HepG2 (cell line): ENCODE measurements around the gene ABCC5. TPM values are rescaled to one million over a fixed set of nuclear protein-coding genes. Genes with fewer than 3 reads are reported as not detected.
A peak's percentile ranks its signal among the peaks of the same experiment; 100 is the strongest.

Source experiments
- BHLHE40 ChIP-seq: IDR thresholded peaks from 2 replicates; pipeline ENCODE4 v1.6.1; 2011; ENCODE audit warnings: low read length, improper control_type of control experiment
- CBX2 ChIP-seq, 2 experiments: fragments of 200-600 bp in 1 of 2; sonication (generic); formaldehyde crosslinking in 1 of 2; IDR thresholded peaks; 2 replicates each; pipeline versions ENCODE4 v1.7.0 to v1.8.1; 2018 to 2022; ENCODE audit warnings: low read depth in 2 of 2, low read length in 1 of 2, mild to moderate bottlenecking in 1 of 2, missing genetic modification reagents in 1 of 2
- FOXK1 ChIP-seq: sonication (generic); formaldehyde crosslinking; IDR thresholded peaks from 2 replicates; pipeline ENCODE4 v1.4.0; 2020; ENCODE audit warnings: low read depth, missing genetic modification reagents, borderline replicate concordance
- GABPA ChIP-seq, 2 experiments: IDR thresholded peaks; 2 replicates each; pipeline ENCODE4 v1.6.1; 2011 to 2016; ENCODE audit warnings: low read depth in 2 of 2, low read length in 1 of 2, missing biosample characterization in 1 of 2, missing genetic modification characterization in 1 of 2
- HMGA1 ChIP-seq: sonication (generic); formaldehyde crosslinking; conservative IDR thresholded peaks from 2 replicates; pipeline ENCODE4 v1.4.0; 2020; ENCODE audit warnings: missing genetic modification reagents
- KAT8 ChIP-seq: IDR thresholded peaks from 2 replicates; pipeline ENCODE4 v1.6.1; 2016; ENCODE audit warnings: missing genetic modification reagents, missing compliant biosample characterization
- KDM5B ChIP-seq: sonication (generic); formaldehyde crosslinking; IDR thresholded peaks from 2 replicates; pipeline ENCODE4 v1.4.0; 2020; ENCODE audit warnings: missing genetic modification reagents, mild to moderate bottlenecking, borderline replicate concordance
- KDM6A ChIP-seq: IDR thresholded peaks from 2 replicates; pipeline ENCODE4 v1.6.1; 2016; ENCODE audit warnings: low read depth
- MEIS2 ChIP-seq: sonication (generic); formaldehyde crosslinking; IDR thresholded peaks from 2 replicates; pipeline ENCODE4 v1.9.0; 2021; ENCODE audit warnings: mild to moderate bottlenecking, missing genetic modification reagents
- NFIB ChIP-seq: sonication (generic); formaldehyde crosslinking; IDR thresholded peaks from 2 replicates; pipeline ENCODE4 v1.9.0; 2021; ENCODE audit warnings: missing genetic modification reagents, mild to moderate bottlenecking, borderline replicate concordance
- PAF1 ChIP-seq: IDR thresholded peaks from 2 replicates; pipeline ENCODE4 v1.6.1; 2016; ENCODE audit warnings: missing genetic modification reagents, missing compliant biosample characterization
- PAWR ChIP-seq: sonication (generic); formaldehyde crosslinking; IDR thresholded peaks from 2 replicates; pipeline ENCODE4 v1.4.0; 2020; ENCODE audit warnings: missing genetic modification reagents, mild to moderate bottlenecking, borderline replicate concordance
- SIN3A ChIP-seq: IDR thresholded peaks from 2 replicates; pipeline ENCODE4 v1.6.1; 2011; ENCODE audit warnings: low read depth, mild to moderate bottlenecking, control low read depth, low read length, borderline replicate concordance
- SNAI1 ChIP-seq: sonication (generic); formaldehyde crosslinking; IDR thresholded peaks from 2 replicates; pipeline ENCODE4 v1.5.0; 2020; ENCODE audit warnings: mild to moderate bottlenecking, missing genetic modification reagents, borderline replicate concordance
- SNRNP70 ChIP-seq: fragments of 200-400 bp; formaldehyde crosslinking; IDR thresholded peaks from 2 replicates; pipeline ENCODE4 v1.6.1; 2017; ENCODE audit warnings: mild to moderate bottlenecking, low read depth, low read length, moderate library complexity
- SRSF1 ChIP-seq: fragments of 200-400 bp; formaldehyde crosslinking; optimal IDR thresholded peaks from 2 replicates; pipeline ENCODE3; 2017; ENCODE audit warnings: mild to moderate bottlenecking, low read depth, low read length, moderate library complexity
- TFDP2 ChIP-seq: sonication (generic); formaldehyde crosslinking; IDR thresholded peaks from 2 replicates; pipeline ENCODE4 v1.4.0; 2020; ENCODE audit warnings: missing genetic modification reagents
- ZEB1 ChIP-seq: IDR thresholded peaks from 2 replicates; pipeline ENCODE4 v1.6.1; 2012; ENCODE audit warnings: mild to moderate bottlenecking, low read depth, inconsistent platforms; ENCODE audit not compliant: insufficient replicate concordance
- ZMAT5 ChIP-seq: sonication (generic); formaldehyde crosslinking; IDR thresholded peaks from 2 replicates; pipeline ENCODE4 v1.5.0; 2020; ENCODE audit warnings: mild to moderate bottlenecking, low read depth, missing genetic modification reagents, borderline replicate concordance
- ZNF20 ChIP-seq: sonication (generic); formaldehyde crosslinking; IDR thresholded peaks from 2 replicates; pipeline ENCODE4 v1.4.0; 2020; ENCODE audit warnings: mild to moderate bottlenecking, moderate library complexity, missing genetic modification reagents
- ZNF431 ChIP-seq: sonication (generic); formaldehyde crosslinking; IDR thresholded peaks from 2 replicates; pipeline ENCODE4 v1.9.0; 2022; ENCODE audit warnings: missing genetic modification reagents, low read depth, mild to moderate bottlenecking, borderline replicate concordance
- ZNF510 ChIP-seq: sonication (generic); formaldehyde crosslinking; IDR thresholded peaks from 2 replicates; pipeline ENCODE4 v1.4.0; 2020; ENCODE audit warnings: low read depth, mild to moderate bottlenecking, missing genetic modification reagents
- ZNF614 ChIP-seq: IDR thresholded peaks from 2 replicates; pipeline ENCODE4 v1.6.1; 2018; ENCODE audit warnings: missing biosample characterization, missing genetic modification reagents, inconsistent platforms, borderline replicate concordance
- ZNF7 ChIP-seq: IDR thresholded peaks from 2 replicates; pipeline ENCODE4 v1.6.1; 2016; ENCODE audit warnings: missing biosample characterization, missing genetic modification reagents
- ZNF773 ChIP-seq: sonication (generic); formaldehyde crosslinking; IDR thresholded peaks from 2 replicates; pipeline ENCODE4 v1.4.0; 2020; ENCODE audit warnings: missing genetic modification reagents, borderline replicate concordance
- polyA plus RNA-seq, 8 experiments: library from polyadenylated mRNA; depleted of rRNA in 3 of 8; stranded (reverse) in 7 of 8; unstranded in 1 of 8; fragments of >200 nt; fragmentation: Illumina TruSeq in 4 of 8; extraction: Trizol in 4 of 8; gene quantifications; 2 replicates each; pipeline versions ENCODE4 v1.2.1 to v1.2.3, GENCODE V29; 2011 to 2016; ENCODE audit warnings: low read depth in 4 of 8, missing spikeins in 1 of 8, mixed read lengths in 1 of 8; ENCODE audit not compliant: insufficient read depth in 1 of 8
- total RNA-seq, 5 experiments: library from RNA; depleted of rRNA; stranded (reverse); fragments of >200 nt; fragmentation: Illumina TruSeq; extraction: Trizol; gene quantifications; 2 replicates each; pipeline ENCODE4 v1.2.3, GENCODE V29; 2016; ENCODE audit warnings: low read depth in 1 of 5

Gene ABCC5
- total and polyA plus RNA-seq, 2 of the 13 experiments (the other 11 are each of a cell fraction or from before 2014, with no cell fraction given), result 12.5 to 12.7 TPM

- TF ChIP-seq PAWR (CRISPR knock-in tag) (no peak), FOXK1 (CRISPR knock-in tag) (peak; percentile 97), MEIS2 (CRISPR knock-in tag) (peak; percentile 75), ZNF773 (CRISPR knock-in tag) (peak; percentile 81; the same call in 1 of the 2 replicates), ZNF431 (no peak), NFIB (CRISPR knock-in tag) (no peak), PAF1 (CRISPR knock-in tag) (no peak), ZNF510 (CRISPR knock-in tag) (no peak), SNRNP70 (no peak), BHLHE40 (peak; percentile 56; the same call in 1 of the 2 replicates), KDM5B (CRISPR knock-in tag) (peak; percentile 92), KDM6A (CRISPR knock-in tag) (no peak), ZMAT5 (no peak), SIN3A (peak; percentile 94), TFDP2 (peak; percentile 63; the same call in 1 of the 2 replicates), HMGA1 (CRISPR knock-in tag) (no peak), SNAI1 (CRISPR knock-in tag) (peak; percentile 93), ZEB1 (no peak), ZNF20 (CRISPR knock-in tag) (no peak), GABPA (IDR thresholded peaks at IDR 0.05; ENCODE audit: low read depth, low read length) (peak; percentile 91), GABPA (CRISPR knock-in tag; IDR thresholded peaks at IDR 0.05; ENCODE audit: low read depth) (peak; percentile 95), CBX2 (IDR thresholded peaks at IDR 0.05; ENCODE audit: low read depth, low read length) (no peak), CBX2 (CRISPR knock-in tag; IDR thresholded peaks at IDR 0.05; ENCODE audit: low read depth) (no peak), ZNF7 (CRISPR knock-in tag) (0 out of 2 replicates have a peak, but pooled peaks have one; percentile 6), ZNF614 (CRISPR knock-in tag) (peak; percentile 89; the same call in 1 of the 2 replicates), KAT8 (CRISPR knock-in tag) (peak; percentile 98), SRSF1 (peak; percentile 95)
Measured at GRCh38 chr3:183884427-183885296, 133.0 kb downstream of the ABCC5 start, which contains the start of gene PARL (continued).
